SU-DHL-6 (cell line): Measurements from ENCODE around the gene ACAD11.

ENCODE experiments used
- H2AFZ ChIP-seq: fragments of 200-600 bp; sonication (generic); 2 replicates; pipeline ENCODE4 v1.6.1; 2014; ENCODE audit warnings: low read depth, mild to moderate bottlenecking, moderate library complexity, mixed read lengths, antibody characterized with exemption, low read length; ENCODE audit not compliant: severe bottlenecking
- H3F3A ChIP-seq: fragments of 200-600 bp; shearing (Covaris generic); 2 replicates; pipeline ENCODE4 v1.6.0; 2016; ENCODE audit warnings: antibody characterized with exemption, mild to moderate bottlenecking; ENCODE audit not compliant: insufficient read depth
- H3K27ac ChIP-seq: fragments of 200-600 bp; sonication (generic); 2 replicates; pipeline ENCODE4 v1.5.1; 2016; ENCODE audit warnings: low read depth, mild to moderate bottlenecking, low read length, moderate library complexity, mixed read lengths
- H3K27me3 ChIP-seq: fragments of 200-600 bp; sonication (generic), shearing (Covaris generic); 2 replicates; pipeline ENCODE4 v1.6.0; 2014; ENCODE audit warnings: mild to moderate bottlenecking, low read length
- H3K36me3 ChIP-seq: fragments of 200-600 bp; sonication (generic); 2 replicates; pipeline ENCODE4 v1.6.1; 2014; ENCODE audit warnings: mild to moderate bottlenecking, low read length, mixed read lengths
- H3K4me2 ChIP-seq: fragments of 300-600, 200-600 bp; shearing (Covaris generic), sonication (generic); 2 replicates; pipeline ENCODE4 v1.6.0; 2014; ENCODE audit warnings: low read length, low read depth, mild to moderate bottlenecking; ENCODE audit not compliant: poor library complexity, severe bottlenecking
- H3K4me3 ChIP-seq: fragments of 200-600 bp; sonication (generic); 2 replicates; pipeline ENCODE4 v1.5.1; 2014; ENCODE audit warnings: antibody characterized with exemption, low read length, mild to moderate bottlenecking, mixed read lengths; ENCODE audit not compliant: insufficient read depth, poor library complexity, severe bottlenecking
- H3K79me2 ChIP-seq: fragments of 200-600 bp; sonication (generic); 2 replicates; pipeline ENCODE4 v1.6.1; 2014; ENCODE audit warnings: mild to moderate bottlenecking, low read length, moderate library complexity; ENCODE audit not compliant: insufficient read depth
- H3K9ac ChIP-seq: fragments of 200-600 bp; sonication (generic); 2 replicates; pipeline ENCODE4 v1.7.0; 2014; ENCODE audit warnings: mild to moderate bottlenecking, low read length
- H3K9me2 ChIP-seq: fragments of 200-600 bp; sonication (generic); replicated peaks from 2 replicates; pipeline ENCODE4 v1.6.1; 2014; ENCODE audit warnings: low read length; ENCODE audit not compliant: insufficient read depth
- H3K9me3 ChIP-seq: fragments of 200-600 bp; sonication (generic); 2 replicates; pipeline ENCODE4 v1.6.1; 2014; ENCODE audit warnings: low read length, mixed read lengths; ENCODE audit not compliant: insufficient read depth
- H4K20me1 ChIP-seq: fragments of 200-600 bp; sonication (generic); 2 replicates; pipeline ENCODE4 v1.6.1; 2014; ENCODE audit warnings: low read depth, mild to moderate bottlenecking, antibody characterized with exemption, low read length, moderate library complexity, mixed read lengths
- CTCF ChIP-seq: fragments of 200-600 bp; sonication (generic); IDR thresholded peaks from one replicate; pipeline ENCODE4 v1.5.1; 2017; ENCODE audit warnings: antibody characterized with exemption, mild to moderate bottlenecking, low read length, moderate library complexity; ENCODE audit not compliant: insufficient read depth, poor library complexity, severe bottlenecking
- EZH2phosphoT487 ChIP-seq: fragments of 200-600 bp; sonication (generic), shearing (Covaris generic); conservative IDR thresholded peaks from 2 replicates; pipeline ENCODE4 v1.6.1; 2018; ENCODE audit warnings: mild to moderate bottlenecking, antibody characterized with exemption, low read length, moderate library complexity, mixed read lengths

ACAD11 gene

GRCh38 chr3:132564070-132564465 is 95.5 kb downstream of the ACAD11 start:
- Histone ChIP-seq H3F3A (no peaks in the 10 kb centered on the region), H2AFZ (no peak overlapping the region), H3K9me3 (no peaks in the 10 kb centered on the region), H3K79me2 (no peaks in the 10 kb centered on the region), H3K27ac (no peak overlapping the region), H4K20me1 (no peaks in the 10 kb centered on the region), H3K36me3 (no peaks in the 10 kb centered on the region), H3K27me3 (no peaks in the 10 kb centered on the region), H3K9me2 (no peaks in the 10 kb centered on the region), H3K4me2 (peak overlapping the region; percentile 17), H3K4me3 (no peak overlapping the region), H3K9ac (no peak overlapping the region)
- TF ChIP-seq EZH2phosphoT487, result no peak
- no peak for TF ChIP-seq CTCF

- peak overlapping the region; percentile 17 for H3K4me2 ChIP-seq
- no peak overlapping the region for H2AFZ ChIP-seq
- no peaks in the 10 kb centered on the region for H3K9me3 ChIP-seq
- TF ChIP-seq CTCF (no peak), EZH2phosphoT487 (no peak)
- H3F3A ChIP-seq, result no peaks in the 10 kb centered on the region
- H3K79me2 ChIP-seq, result no peaks in the 10 kb centered on the region
- H3K9ac ChIP-seq, result no peak overlapping the region
- no peaks in the 10 kb centered on the region for H3K27me3 ChIP-seq
- H3K9me2 ChIP-seq, result no peaks in the 10 kb centered on the region
- no peak overlapping the region for H3K4me3 ChIP-seq
- H3K36me3 ChIP-seq, result no peaks in the 10 kb centered on the region
- no peaks in the 10 kb centered on the region for H4K20me1 ChIP-seq
- H3K27ac ChIP-seq, result no peak overlapping the region
Observed at GRCh38 chr3:132563420-132564069, 96.1 kb downstream of the ACAD11 start.

GRCh38 chr3:132561003-132561402 is 98.6 kb downstream of the ACAD11 start:
- no peaks in the 10 kb centered on the region for H3K9me3 ChIP-seq
- H3K4me2 ChIP-seq, result no peak overlapping the region
- H2AFZ ChIP-seq, result no peak overlapping the region
- H3K27ac ChIP-seq, result no peak overlapping the region
- H3K79me2 ChIP-seq, result no peaks in the 10 kb centered on the region
- no peak for TF ChIP-seq CTCF
- H3K4me3 ChIP-seq, result no peak overlapping the region
- no peaks in the 10 kb centered on the region for H3F3A ChIP-seq
- H3K27me3 ChIP-seq, result no peaks in the 10 kb centered on the region
- no peaks in the 10 kb centered on the region for H3K36me3 ChIP-seq
- no peaks in the 10 kb centered on the region for H3K9me2 ChIP-seq
- no peak overlapping the region for H3K9ac ChIP-seq
- H4K20me1 ChIP-seq, result no peaks in the 10 kb centered on the region
